ENCODE results near the gene HOXA9.

DNA sequence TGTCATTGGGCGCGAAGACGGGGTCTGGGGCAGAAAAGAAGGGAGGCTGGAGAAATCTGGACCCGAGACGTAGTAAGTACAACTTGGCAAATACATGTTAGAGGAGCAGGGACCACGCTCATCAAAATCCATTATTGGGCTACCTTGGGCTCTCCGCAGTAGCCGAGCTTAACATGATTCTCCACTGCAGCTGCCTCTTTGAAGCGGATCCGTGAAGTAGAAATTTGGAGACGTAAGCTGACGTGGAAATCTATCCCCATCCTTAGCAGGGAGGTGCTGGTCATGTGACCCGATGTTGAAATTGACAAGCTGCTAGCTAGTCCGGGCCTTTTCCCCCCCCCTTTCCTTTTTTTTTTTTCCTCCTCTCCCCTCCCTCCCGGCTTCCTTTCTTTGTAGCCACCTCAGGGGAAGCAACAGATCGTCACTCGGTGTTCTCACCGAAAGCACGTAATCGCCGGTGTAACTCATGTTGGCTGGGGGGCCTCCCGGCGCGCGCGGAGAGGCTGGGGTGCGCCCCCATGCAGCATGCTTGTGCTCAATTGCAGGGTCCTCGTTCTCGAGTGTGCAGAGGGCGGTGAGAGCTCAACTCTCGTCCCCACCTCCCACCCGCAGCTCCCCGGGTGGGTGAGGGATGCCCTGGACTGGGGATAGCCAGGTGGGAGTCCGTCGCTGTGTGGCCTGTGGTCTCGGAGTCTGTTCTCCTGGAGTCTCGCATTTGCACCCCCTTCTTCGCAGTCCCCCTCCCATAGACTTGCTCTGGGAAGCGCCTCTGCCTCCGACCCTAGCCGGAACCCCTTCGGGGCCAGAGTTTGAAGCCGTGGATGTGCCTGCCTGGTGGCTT is 19.9 kb upstream of the HOXA9 start, which contains the start of gene HOXA11:
- TF ChIP-seq POLR2A (IDR thresholded peaks at IDR 0.05): no peak
- TF ChIP-seq, protein P1, sequence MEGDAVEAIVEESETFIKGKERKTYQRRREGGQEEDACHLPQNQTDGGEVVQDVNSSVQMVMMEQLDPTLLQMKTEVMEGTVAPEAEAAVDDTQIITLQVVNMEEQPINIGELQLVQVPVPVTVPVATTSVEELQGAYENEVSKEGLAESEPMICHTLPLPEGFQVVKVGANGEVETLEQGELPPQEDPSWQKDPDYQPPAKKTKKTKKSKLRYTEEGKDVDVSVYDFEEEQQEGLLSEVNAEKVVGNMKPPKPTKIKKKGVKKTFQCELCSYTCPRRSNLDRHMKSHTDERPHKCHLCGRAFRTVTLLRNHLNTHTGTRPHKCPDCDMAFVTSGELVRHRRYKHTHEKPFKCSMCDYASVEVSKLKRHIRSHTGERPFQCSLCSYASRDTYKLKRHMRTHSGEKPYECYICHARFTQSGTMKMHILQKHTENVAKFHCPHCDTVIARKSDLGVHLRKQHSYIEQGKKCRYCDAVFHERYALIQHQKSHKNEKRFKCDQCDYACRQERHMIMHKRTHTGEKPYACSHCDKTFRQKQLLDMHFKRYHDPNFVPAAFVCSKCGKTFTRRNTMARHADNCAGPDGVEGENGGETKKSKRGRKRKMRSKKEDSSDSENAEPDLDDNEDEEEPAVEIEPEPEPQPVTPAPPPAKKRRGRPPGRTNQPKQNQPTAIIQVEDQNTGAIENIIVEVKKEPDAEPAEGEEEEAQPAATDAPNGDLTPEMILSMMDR (IDR thresholded peaks at IDR 0.05): no peak
- no peak for TF ChIP-seq POLR2AphosphoS5 (IDR thresholded peaks at IDR 0.05)

All from stomach (tissue), 4 donors.